Hematopoietic multipotent progenitor cell treated with erythropoietin and hydrocortisone succinate and interleukin-3 and kit ligand, for 17 days (in vitro differentiated cells): Measurements from ENCODE around the gene INO80E.

ENCODE experiments used
- DNase-seq: peaks from one replicate; pipeline ENCODE4 v3.0.0-alpha.2; 2015; ENCODE audit warnings: low spot score

Gene INO80E

DNA sequence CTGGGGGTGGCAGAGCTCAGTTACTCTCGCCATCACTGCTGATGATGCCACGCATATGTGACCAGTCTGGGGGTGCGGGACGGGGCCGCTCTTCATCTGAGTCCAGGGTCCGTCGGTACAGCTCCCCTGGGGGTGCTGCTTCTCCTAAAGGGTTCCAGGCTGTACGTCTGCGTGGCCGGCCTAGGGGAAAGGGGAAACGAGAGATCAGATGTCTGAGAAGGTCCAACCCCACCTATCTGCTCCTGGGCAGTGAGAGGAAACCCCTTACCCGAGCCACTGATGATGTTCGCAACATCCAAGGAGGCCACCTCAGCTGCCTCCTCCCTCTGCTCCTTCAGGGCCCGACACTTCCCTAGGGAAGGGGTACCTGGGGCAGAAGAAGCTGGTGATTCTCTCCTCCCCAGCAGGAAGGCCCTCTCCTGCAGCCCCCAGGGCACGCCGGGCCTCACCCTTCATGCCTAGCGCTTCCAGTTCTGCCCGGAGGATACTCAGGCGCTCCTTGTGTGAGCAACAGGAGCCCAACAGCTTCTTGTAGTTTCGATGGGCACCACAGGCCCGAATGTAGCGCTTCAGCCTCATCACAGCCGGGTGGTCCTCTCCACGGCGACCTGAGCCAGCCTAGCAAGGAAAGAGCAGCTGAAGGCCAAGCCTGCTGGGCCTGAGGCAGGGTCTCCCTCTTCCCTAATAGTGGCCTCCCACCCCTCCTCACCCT is 2.7 kb upstream of the INO80E start:
- no peak for DNase-seq

DNA sequence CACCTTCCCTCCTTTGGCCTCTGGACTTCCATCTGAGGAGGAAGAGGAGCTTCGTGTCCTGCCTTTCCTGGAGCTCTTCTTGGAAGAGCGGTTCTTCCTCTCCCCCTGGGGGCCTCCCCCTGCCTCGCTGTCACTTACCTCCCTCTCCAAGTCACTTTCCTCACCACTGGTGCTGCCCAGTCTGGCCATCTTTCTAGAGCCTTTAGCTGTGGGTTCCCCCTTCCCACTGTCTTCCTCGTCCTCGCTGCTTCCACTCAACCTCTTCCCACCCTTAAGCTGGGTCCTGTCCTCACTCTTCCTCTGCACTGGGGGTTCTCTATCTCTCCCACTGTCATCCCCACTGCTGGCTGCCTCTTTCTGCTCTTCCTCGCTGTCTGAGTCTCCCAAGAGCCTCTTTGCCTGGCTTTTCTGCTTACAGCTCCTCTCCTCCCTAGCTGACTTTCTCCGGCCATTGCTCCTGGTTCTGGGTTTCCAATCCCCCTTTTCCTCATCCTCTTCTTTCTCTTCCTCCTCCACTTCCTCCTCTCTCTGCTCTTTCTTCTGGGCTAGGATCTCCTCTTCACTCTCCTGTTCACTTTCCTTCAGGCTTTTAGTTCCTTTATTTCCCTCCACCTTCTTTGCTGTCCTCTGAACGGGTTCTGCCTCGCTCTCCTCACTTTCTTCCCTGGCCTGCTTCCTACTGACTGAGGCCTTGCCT is 2.0 kb upstream of the INO80E start:
- no peak for DNase-seq

DNA sequence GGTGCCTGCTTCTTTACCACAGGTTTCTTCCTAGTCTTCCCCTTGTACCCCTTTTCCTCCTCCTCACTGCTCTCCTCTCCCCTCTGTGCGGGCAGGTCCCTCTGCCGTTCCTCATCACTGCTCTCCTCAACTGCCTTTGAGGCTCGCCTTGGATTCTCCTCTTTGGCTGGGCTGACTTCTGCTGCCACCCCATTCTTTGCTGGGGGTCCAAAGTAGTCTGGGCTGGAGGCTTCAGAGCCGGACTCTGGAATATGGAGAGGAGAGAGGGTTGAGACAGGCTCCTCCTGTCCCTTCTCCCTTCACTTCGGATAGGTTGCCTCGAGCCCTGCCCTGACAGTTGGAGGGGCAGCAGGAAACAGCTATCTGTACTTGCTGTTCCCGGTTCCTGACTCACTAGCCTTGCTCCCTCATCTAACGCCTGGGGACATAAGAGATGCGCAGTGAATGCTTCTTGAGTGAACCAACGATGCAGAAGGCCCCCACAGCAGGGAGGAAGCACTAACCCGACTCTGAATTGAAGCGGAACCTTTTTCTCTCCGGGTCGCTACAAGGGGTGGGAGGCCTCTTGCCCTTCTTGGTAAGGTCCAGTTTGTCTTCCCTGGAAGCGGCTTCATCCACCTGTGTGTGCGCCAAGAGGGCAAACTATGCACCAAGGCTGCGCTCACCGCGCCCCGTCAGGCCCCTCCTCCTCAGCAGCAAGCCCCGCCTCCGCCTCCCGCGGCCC is 1.3 kb upstream of the INO80E start:
- no peak for DNase-seq

DNA sequence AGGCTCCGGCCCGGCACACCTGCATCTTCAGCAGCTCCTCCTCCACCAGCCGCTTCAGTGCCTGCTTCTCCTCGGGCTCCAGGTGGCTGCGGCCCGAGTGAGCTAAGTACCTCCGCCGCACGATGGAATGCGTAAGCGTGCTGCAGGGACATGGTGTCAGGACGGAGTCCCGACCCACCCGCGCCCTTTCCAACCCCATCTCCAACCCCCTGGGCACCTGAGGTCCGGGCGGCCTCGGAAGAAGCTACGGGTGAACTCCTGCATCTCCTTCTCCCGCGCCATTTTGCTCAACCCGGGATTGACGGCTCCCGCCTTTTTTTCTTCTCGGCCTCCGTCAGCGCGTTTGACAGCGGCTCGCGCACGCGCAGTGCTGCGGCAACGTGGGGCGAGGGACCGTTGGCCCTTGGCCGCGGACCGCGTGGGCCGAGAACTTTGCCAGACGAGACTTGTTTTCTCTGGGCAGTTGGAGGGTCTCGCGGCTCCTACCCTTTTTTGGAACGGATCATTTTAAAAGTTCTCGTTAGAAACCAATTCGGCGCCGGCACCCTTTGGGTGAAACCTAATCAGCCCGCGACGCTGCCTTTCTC is 624 bp upstream of the INO80E start, which contains the start of gene HIRIP3:
HIRIP3 (minus strand) TSS at position 294 of the 587 bp plus-strand sequence; CDS start at position 282, 12 bp downstream.
- peak; percentile 85 for DNase-seq

DNA sequence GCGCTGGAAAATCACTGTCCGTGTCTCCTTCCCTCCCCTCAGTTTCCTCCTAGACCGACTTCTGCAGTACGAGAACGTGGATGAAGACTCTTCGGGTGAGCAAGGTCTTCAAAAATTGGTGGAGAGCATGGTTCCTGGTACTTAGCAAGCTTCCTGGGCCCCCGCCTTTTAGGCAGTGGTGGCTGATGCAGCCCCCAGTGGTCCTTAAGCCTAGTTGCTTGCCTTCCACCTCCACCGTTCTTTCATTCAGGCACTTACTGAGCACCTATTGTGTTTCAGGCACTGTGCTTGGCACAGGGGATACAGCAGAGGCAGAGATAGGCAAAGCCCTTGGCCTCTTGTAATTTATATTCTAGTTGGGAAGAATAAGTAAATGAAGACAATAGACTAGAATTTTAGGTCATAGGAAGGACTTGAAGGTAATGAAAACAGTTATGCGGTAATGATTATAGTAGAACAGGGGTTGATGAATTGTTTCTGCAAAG is 767 bp downstream of the INO80E start:
- DNase-seq: no peak

DNA sequence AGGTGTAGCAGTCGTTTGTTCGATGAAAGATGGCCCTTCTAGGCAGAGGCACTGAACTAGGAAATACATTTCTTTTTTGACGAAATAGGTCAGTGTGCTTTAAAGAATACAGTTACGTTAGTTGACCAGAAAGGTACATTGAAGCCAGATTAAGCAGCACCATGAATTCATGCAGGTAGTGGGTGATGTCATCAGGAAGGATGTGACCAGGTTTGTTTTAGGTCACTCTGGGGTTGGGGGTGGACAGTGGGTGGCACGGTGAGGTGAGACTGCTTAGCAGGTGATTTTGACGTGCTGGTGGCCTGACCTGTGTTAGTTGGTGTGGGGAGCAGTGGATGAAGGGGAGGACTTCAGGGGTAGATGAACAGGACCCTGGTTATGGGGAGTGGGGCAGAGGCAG is 3.6 kb downstream of the INO80E start:
- no peak for DNase-seq

DNA sequence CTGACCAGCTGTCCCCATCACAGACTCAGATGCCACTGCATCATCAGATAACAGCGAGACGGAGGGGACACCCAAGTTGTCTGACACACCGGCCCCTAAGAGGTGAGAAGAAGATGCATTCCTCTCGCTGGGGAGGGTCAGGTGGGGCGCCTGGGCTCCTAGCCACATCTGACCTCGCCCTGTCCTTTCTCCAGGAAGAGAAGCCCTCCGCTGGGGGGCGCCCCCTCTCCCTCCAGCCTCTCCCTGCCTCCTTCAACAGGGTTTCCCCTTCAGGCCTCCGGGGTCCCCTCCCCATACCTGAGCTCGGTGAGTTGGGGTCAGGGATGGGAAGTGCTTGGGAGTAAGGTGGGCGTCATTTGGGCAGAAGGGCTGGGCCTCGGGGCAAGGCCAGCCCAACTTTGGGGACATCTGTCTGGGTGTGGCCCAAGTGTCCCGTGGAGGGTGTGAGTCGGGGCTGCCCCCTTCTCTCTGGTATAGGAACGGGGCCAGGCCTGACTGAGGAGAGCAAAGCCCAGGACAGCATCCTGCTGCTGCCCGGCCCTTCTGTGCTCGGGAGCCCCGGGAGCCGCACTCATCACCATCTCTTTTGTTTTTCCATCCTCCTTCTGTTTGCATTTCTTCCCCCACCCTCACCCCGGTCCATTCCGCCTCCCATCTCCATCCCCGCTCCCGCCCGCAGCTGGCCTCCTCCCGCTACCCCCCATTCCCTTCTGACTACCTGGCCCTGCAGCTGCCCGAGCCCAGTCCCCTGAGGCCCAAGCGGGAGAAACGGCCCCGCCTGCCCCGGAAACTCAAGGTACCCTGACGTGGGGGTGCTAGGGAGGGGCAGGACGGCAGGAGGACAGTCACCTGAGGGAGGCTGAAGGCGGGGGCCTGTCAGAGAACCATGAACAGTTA is 4.9 kb downstream of the INO80E start:
- DNase-seq: no peak

DNA sequence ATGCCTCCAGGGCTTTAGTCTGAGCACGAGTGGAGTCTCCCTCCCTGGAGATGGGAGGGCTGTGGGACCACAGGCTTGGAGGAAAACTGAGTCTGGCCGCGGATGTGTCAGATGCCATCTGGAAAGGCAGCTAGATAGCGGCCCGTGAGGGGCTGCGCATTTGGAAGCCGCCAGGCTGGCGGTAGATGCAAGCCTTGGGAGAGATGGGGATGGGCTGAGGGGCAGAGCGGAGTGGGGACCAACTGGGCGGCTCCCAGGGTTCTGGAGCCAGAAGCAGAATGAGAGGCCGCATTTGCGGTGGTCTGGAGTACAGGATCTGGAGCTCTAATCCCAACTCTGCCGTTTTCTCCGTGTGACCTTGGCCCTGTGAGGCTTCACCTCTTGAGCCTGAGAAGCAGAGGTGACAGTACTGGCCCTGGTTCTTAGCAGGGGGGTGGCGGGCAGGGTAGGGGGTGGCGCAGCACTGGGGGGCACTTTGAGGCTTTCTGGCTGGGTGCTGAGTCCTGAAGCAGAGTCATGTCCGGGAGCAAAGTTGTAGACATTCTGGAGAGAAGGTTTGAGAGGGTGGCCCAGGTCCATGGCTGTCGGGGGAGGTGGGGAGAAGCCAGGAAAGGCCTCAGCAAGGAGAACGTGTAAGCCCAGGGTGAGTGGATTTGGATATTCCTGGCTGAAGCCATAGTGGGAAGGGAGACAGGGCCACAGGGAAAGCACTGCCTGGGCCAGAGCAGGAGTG is 6.7 kb downstream of the INO80E start:
- DNase-seq: no peak

DNA sequence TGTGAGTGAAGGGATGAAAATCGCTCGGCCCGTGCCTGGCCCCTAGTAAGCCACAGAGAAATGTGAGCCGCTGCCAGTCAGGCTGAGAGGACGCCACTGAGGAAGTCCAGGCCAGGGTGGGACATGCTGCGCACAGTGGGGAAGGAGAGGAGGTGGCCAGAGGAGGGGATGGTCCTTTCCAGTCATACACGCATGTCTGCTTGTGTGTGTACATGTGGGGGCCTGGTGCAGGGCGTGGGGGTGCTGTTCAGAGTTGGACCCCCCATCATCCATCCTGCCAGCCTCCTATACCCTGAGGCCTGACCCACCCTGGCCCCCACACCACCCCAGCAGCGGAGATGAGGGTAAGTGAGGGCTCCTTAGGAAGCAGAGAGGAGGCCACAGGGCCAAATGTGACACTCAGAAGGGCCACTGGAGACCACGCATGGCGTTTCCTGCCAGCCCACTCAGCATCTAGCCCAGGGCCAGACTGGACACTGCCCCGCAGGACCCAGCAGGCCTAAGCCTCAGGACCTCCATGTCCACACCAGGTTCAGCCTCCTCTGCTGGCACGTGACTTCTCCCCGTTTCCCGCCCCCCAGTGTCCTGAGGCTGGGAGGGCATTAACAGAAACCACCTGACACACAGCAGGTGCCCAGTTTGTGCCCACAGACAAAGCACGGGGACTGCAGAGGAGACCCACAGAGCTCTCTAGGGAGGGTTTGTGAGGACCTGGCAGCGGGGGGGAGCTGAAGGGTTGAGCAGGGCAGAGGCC is 7.8 kb downstream of the INO80E start:
- no peak for DNase-seq

DNA sequence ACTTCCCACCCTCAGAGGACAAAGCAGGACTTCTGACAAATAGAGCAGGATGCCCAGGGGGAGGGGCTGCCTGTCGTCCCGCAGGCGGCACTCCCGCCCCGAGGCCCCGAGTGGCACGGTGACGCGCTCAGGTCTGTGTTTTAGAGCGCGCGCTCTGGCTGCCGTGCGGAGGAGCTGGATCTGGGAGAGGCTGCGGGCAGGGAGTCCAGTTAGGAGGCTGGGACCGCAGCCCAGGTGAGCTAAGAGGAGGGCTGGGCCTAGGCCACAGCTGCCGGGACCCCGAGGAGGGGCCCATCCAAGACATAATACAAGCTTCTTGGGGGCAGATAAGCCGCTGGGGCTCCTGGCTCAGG is 8.4 kb downstream of the INO80E start:
- DNase-seq: no peak

DNA sequence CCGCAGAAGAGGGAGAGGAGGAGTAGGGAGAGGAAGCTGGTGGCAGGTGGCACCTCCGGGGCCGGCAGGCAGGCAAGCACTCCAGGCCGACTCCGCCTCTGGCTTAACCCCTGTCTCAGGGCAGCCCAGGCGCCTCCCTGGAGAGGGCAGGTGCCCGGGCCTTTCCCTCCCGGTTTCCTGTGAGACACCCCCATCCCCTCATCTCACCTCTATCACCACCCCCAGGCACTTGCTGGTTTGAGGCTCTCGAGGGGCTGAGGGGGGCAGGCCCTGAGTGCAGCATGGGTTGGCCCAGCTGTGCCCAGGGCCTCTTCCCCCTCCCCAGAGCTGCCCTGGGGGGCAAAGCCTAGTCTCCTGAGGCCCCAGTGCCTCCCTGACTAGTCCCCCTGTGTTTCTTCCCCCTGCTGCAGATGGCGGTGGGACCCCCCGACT is 8.8 kb downstream of the INO80E start:
- no peak for DNase-seq

DNA sequence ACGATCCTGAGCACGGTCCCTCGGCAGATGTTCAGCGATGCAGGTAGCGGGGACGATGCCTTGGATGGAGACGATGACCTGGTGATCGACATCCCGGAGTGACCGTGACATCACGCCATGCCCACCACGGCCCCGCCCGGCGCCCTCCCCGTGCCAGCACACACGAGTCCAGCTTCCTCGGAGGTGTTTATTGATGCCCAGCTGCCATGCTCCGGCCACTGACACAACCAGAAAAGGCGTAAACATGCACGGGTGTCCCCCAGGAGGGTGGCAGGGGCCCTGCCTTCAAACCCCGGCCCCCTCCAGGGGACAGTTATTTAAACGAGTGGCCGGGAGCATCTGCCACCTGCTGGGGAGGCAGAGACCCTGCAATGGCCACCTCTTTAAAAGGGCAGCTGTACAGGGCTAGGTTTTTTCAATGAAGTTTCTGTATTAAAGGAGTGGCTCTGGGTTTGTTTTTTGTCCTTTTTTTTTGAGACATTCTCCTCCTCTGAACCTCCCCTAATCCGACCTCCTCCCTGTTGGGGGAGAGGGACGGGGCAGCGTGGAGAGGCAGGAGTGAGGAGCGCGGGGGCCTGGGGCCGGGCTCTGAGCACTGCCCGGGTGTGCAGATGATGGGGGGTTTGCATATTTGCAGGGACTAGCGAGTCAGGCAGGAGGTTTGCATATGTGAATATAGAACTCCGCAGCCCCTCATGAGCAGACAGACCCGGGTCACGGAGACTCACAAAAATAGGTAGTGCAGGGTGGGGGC is 9.5 kb downstream of the INO80E start:
- peak; percentile 23 for DNase-seq

DNA sequence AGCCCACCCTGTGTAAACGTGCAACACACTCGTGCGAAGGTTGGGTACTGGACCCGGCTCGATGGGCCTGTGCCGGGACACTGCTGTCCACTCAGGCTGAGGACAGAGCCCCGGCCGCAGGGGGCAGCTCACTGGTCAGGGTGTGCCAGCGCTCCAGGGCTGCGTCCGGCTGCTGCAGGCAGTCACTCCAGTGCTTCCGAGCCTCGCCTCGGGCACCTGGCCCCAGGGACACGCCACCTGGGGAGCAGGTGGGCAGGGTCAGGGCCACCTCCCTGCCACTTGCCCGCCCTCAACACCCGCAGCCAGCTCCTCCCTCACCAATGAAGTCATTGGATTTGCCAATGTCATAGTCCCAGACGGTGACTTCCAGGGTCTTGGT is 10.0 kb downstream of the INO80E start:
- DNase-seq: no peak

DNA sequence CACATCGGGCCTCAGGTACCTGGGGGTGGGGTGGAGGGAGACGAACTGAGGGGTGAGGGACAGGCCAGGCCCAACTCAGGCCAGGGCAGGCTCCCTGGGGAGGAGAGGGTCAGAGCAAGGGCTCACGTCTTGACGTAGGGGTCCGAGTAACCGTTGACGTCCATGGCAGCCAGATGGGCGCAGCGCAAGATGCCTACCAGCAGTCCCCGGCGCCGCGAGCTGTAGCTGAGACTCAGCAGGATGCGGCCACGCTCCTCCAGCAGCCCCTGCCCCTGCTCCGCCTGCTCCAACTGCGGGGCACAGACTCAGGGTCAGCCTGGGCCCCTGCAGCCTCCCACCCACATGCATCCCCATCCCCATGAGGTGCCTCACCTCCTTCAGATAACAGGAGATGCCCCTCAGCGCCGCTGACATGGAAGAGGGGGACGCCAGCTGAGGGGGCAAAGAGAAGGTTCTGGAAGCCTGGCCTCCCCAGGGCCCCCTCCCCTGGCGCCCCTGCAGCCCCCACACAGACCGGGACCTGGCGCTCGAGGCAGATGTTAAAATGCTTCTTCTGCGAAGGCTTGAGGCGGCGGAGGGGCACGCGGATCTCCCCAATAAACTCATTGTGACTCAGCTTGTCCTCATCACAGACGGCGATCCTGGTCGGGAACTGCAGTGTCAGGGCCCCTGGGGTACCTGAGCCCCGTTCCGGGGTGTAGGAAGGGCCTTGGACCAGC is 10.8 kb downstream of the INO80E start:
- no peak for DNase-seq

DNA sequence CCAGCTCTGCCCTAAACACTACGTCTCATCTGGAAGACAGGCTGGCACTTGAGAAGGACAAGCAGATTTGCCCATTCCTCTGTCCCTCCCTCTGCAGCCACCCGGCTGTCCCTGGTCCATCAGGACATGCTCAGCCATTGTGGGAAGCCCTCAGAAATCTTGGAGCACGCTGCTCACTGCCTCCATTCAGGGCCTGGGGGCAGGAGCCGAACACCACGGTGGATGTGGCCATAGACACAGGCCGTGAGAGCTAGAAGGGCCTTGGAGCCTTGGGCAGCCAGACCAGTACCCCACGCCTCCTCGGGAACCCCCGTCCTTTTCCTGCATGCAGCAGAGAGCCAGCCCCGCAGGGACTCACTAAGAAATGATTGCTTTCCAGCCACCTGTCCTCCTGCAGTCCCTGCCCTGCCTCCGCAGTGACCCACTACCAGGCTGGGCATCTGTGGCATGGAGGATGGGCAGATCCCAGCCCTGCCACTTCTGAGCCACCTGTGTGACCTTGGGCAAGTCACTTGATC is 11.4 kb downstream of the INO80E start:
- no peak for DNase-seq

DNA sequence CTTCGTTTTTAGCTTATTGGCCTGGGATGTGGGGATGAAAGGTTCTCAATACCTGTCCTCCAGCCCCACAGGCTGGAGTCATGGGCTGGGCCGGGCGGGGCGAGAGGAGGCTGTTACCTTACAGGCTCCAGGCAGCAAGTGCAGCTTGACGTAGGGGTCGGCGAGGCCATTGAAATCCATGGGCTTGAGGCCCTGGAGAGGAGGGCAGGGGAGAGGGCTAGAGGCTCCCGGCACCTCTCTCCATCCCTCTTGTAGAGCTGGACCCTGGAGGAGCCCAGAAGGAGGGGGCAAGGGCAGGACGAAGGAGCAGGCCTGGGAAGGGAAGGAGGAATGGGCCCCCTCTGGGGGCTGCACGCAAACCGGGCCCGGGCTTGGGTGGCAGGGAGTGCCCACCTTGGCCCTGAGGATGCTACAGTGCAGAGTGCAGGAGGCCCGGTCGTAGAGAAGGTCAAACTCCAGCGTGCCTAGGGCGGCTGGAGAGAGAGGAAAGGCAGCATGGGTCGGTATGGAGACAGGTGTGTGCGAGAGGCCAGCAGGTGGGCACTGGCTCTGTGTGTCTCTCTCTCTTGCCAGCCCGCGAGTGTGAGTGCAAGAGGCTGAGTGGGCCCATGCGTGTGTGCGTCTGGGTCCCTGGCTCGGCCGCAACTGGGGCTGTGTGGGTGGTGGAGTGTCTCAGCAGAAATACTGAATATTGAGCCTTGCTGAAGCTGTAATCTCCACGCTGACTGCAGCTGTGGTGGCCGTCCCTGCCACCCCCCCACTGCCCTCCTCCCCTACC is 13.2 kb downstream of the INO80E start:
- DNase-seq: no peak

DNA sequence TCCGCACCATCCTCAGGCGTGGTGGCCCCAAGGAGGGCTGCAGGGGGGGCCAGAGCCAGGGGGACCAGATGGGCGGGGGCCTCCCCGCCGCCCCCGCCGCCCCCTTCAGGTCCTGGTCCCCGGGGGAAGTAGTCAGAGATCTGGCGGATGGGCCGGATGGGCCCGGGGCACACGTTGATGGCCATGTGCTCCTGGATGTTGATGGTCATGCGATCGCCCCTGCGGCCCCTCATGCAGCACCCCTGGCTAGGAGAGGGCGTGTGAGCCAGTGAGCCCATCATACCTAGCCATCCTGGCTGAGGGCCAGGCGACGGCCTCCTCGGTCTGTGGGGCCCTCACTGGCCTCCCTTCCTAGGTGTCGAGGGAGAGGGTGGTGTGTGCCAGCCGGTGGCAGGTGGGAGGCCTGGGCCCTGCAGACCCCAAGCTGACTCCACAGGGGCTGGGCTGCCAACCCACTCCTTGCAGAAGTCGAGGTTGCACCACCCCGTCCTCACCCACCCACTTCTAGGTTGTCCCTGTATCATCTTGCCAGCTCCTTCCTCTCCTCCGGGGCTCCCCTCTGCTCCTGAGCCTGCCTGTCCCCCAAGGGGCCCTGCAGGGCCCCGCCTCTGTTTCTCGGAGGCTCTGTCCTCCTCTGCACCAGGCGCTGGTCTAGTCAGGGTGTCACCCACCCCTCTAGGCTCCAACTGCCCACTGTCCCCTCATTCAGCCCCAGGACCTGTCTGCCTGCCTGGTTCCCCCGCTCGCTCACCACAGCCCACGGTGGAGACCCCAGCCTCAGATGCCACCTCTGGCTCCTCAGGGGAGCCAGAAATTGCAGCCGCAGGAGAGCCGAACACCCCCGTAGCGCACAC is 14.2 kb downstream of the INO80E start:
- DNase-seq: no peak
